Activated CD4-positive, CD25-positive, alpha-beta regulatory T cell treated with anti-CD3 and anti-CD28 coated beads, Interleukin-2, amount 50 U/mL, for 16 hours (primary cell): Measurements from ENCODE around the gene FAM217A.
"Not testable (repeated sequence)": the region's sequence is repeated elsewhere in the genome, so short reads cannot be mapped to it uniquely, and the experiment has no call there.

ENCODE experiments used
- DNase-seq: peaks from one replicate; pipeline ENCODE4 v3.0.0-alpha.2; 2020; ENCODE audit warnings: low read depth, low spot score

Gene FAM217A, protein sequence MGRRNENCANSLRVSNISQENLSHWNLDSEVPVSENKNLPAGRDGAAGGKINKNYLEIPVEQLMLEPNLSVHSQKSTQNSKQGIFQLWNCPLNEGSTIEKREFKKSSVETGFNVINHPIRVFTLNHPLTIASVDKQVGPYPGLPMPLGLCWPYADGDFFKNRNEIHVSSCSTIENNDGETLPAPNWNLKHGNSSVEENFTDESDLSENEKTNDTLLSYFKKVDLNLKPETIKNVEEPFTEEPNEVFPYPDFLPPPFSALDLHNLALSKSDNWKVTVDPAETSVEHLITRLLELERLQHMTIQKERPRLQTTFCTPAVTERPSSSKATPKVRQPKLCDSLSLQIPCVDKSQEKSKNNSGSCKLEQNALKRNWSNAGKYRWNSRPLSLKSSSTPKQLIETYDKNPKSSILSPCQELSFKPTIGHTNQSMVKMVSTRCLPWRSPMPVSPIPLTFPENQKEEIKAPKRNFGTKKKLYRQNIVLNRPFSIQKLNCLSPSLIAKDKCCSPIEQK

DNA sequence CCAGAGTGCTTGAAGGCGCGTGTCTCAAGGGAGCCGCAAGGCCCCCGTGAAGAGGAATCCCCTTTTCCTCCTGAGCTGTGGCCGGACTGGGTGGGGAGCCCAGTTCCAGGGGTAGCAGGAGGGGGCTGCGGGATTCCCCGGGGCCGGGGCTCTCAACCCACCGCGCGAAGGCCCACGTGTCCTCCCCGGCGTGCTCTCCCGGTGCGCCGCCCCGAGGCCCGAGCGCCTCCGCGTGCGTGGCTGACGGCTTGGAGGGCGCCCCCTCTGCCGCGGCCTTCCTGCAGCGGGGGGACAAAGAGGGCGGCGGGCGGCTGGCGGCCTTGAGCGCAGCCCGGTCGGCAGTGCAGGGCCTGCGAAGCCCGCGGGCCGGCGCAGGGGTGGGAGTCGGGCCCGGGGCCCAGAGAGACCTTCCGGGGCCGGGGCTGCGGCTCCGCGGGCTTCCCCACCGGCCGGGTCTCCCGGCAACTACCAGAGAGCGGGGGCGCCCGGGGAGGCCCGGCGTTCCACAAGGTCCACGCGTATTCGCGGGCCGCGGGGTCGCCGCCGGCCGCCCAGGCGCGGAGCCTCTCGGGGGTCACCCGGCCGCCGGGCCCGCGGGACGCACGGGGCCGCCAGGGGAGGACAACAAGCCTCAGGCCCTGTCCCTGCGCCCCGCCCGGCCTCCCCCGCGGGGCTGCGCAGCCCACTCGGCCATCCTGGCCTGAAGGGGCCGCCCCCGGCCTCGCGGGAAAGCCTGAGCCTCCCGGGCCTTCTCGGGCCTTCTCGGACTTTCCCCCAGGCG lies at the start of gene FAM217A:
TSS of gene FAM217A (minus strand) at position 447 of the 781 bp plus-strand sequence. CDS start 1,723 bp downstream, outside the sequence.
- DNase-seq, result no peak

DNA sequence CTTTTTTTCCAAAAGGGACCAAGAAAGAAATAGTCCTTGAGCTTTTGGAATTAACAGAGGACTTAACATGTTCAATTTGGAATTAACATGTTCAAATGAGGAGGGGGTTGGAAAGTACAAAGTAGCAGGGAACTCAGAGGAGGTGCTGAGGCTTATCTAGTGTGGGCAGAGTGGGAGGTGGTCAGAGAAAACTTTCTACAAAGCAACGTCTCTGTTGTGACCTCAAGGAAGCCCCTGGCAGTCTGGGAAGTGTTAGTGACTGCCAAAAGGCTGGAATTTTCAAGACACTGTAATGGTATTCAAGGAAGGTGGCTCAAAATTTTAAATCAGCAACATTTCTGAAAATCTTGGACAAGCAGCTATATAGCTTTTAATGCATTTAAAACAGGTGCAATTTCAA lies 49.1 kb upstream of the FAM217A start:
- no peak for DNase-seq

DNA sequence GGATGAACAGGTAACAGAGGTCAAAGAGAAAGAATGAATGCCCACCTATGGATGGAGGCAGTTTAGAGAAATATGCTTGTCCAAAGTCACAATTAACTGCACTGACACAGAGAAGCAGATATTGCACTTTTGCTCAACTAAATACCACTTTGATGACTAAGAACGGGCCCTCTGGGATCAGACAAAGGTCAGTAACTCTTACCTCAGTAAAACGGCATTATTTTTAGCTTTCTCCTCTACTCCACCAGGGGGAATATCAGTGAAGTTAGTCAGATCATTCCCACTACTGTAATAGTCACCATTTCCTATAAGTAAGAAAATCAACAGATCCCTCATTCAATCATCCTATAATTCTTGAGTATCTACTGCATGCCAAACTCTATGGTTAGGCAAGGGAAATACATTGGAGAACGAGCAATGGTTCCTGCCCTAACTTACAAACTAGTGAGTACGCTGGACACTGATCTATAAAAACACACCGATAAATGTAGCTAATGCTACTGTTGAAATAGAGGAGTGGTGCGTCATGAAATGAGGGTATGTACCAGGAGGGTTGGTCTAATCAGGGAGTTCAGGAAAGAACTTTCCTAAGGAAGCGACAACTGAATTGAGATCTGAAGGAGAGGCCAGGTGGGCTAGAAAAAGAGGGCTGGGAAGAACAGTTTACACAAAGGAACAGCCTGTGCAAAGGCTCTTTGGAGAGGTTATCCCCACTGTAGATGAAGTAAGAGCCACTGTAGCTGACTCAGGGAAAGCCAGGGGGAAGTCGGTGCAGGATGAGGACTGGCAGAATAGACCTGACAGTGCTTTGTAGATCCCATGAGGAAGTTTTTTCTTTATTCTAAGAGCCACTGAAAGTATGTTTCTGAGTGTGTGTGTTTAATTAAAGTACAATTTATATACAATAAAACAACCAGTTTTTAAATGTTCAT lies 47.3 kb upstream of the FAM217A start:
- no peak for DNase-seq

DNA sequence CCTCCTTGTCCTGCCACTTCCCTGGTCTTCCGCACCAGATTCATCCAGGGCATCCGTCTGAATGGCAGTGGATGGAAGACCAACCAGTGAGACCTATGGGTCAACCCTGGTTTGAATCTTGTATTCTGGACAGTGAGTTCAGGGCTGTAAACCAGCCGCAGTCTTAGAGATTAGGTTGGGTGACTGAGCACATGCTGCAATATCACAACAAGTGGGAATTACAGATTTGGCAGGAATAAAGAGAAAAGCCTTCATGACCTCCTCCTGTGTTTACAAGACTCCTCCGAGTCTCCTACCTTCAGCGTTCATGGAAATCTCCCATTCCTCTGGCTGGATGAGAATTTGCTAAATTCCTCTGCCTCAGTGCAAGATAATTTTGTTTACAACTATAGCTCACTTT lies 46.6 kb upstream of the FAM217A start:
- no peak for DNase-seq

DNA sequence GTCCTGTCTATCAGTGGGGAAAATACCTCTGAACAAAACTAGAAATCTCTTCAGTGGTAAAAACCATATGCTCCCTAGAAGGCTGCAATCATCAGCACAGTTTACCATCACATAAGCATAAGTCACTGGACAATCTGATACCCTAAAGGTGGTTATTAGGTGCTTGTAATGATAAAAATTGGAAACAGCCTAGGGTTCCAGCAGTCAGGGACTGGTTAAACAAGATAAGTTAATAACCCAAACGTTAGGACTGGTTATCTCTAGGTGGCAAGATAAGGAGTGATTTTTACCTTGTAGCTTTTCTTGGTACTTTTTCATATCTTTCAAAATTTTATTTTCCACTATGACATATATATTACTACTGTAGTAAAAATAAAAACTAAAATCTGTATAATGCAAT lies 45.4 kb upstream of the FAM217A start:
- no peak for DNase-seq

DNA sequence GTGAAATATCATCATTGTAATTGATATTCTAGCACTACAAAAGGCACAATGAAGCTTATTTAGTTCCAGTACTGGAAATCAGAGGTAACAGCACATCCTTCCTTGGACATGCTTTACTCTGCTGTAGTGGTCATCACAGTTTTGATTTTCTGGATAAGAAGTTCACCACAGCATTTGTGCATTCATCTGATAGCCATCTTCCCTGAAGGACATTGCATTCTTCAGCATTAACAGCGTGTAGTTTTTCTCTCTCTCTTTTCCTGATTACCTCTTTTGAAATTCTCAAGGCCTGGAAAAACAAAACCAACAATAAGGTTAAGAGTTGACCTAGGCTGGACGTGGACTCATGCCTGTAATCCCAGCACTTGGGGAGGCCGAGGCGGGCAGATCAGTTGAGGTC lies 36.8 kb upstream of the FAM217A start:
- DNase-seq, result no peak

DNA sequence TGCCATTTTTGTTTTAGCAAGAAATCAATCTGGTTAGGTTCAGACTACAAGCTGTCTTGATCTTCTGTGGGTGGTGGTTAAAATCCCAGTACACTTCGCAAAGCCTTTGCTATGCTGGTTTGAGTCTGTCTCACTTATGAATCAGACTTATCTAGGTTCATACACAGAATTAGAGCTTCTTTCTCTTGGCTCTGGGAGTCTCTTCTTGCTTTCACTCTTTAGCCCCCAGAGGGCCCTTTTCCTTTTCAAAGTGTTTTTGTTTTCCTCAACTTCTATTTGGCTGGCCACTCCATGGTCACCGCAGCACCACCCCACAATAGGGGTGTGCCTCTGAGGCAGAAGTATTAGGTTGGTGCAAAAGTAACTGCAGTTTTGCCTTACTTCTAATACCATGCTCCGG lies 35.2 kb upstream of the FAM217A start:
- no peak for DNase-seq

DNA sequence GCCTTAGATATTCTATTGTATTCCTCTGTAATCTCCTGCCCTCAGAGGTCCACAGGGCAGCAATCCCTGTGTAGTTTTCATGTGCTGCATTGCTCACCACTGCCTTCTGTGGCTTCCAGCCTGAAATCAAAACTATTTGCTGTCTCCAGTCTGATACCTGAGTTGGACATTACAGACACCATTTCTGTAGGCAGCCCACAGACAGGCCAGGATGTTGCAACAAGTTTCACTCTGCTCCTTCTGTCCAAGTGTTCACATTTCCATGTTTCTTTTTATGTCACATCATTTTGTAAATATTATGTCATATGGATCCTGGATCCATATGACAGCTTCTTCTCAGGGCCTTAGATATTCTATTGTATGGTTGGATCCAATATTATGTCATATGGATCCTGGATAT lies 34.7 kb upstream of the FAM217A start:
- no peak for DNase-seq

DNA sequence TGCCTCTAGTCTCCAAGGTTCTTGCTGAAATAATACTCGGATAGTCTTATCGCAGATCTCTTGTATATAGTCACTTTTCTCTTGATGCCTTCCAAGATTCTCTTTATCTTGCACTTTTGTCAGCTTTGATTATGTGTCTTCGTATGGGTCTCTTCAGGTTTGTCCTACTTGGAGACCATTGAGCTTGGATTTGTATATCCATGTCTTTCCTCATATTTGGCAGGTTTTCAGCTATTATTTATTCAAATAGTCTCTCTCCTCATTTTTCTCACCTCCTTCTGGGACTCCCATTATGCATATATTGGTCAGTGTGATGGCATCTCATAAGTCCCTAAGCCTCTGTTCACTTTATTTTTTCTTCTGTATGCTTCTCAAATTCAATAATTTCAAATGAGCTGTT lies 33.4 kb upstream of the FAM217A start:
- DNase-seq, result no peak

DNA sequence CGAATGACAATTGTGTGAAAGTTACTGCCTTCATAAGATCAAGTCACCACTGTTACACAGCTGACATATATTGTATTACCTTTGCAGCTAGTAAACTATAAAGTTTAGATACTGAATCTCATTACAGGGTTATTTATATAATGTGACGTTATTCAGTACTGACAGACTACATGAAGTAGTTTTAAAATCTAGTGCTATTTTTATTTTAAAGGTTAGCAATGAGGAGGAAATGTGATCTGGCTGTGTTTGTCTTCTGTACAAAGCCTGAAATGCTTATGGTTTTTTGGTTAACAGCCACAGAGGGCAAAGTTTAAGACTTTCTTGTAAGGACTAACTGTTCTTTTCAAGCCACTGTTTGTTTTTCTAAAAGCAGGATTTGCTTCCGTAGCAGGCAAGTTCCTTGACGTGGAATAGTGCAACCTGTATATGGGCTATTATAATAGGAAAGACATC lies 30.5 kb upstream of the FAM217A start:
- DNase-seq, result not testable (repeated sequence)

DNA sequence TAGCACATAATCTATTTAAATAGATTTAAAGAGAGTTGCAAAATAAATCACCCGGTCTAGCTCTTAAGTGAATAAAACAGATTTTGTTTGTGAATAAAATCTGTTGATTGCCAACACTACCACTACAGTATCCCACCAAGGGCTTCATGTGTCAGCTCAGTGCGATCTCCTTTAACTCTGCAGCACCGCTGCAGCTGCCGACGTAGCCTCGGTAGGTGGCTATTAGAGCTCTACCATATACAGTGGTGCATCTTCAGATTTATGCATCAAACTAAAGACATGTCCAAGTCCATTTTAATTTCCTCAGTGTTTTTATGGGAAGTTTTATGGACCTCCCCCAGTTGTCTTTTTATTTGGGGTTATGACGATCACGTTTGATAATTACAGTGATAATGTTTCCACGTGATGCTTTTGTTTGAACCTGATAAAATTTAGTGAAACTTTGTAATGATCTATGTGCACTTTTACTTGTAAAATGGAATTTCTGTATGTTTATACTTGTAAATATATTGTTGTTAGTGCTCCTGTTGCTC lies 29.7 kb upstream of the FAM217A start:
- DNase-seq, result no peak

DNA sequence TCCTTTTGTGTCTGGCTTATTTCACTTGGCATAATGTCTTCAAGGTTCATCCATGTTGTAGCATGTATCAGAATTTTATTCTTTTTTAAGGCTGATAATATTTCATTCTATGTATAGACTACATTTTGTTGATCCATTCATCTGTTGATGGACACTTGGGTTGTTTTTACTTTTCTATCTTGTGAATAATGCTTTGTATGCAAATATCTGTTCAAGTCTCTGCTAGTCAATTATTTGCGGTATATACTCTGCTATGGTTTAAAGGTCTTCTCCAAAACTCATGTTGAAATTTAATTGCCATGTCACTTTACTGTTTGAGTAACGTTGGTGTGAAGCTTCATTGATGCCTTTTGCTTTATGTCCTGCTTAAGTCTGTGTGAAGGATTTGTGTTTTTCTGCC lies 28.9 kb upstream of the FAM217A start:
- DNase-seq, result no peak

DNA sequence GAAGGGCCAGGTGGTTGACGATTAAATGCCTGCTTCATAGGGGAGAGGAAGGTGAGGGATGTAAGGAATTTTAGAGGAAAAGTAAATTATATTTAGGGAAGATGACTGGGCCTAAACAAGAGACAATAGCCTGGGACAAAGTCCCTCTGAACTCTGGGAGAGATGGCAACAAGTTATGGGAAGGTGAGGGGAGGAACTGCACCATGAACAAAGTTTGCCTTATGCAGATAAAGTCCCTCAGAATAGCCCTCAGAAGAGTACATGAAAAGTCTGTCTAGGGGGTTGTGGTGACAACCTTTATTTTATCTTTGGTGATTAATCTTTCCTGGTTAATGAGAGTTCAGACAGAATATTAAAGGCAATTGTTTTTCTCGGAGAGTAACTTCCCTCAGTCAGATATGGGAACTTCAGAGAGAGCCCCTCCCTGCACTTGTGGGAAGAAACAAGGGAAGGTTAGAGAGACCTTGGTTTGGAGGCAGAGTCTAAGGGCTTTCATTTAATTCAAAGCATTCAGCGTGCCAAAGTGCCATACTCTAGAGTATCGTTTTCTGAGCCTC lies 27.1 kb upstream of the FAM217A start:
- no peak for DNase-seq

DNA sequence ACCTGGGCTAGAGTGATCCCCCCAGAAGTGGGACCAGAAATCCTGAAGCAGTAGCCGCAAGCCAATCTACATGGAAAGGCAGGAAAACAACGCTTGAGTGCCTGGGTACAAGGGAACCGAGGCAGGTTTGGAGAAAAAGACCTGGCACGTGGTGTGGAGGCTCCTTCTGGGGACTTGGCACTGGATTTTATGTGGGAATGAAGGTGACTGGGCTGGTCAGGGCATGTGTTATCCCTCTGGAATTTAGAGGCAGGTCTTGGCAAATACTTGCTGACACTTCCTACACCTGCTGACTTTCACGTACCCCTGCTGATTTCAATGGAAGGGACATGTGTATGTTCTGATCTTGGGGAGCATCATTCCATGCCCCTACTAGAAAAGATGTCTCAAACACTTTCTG lies 25.0 kb upstream of the FAM217A start:
- DNase-seq, result no peak

DNA sequence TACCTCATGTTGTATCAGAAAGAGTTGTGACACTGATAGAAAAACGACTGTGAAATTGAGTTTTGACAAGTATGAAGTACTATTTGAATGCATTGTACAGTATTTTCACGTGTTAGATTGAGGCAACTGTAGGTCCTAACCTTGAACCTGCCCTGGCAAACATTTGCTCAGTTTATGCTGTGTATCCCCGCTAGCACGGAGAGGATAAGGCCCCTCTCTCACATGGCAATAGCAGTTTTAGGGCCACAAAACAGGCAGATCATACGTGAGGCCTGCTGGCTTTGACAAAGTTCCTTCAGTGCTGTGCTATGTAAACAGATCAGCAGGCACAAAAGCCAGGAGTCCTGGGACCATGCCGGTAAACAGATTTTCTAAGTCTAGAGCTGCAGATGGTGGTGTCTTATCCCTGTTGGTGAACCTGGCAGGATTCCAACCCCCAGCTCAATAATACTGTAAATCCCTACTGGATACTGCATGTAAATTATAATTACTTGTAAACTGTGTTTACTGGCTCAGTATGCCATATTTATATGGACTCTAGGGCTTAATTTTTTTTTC lies 23.8 kb upstream of the FAM217A start:
- no peak for DNase-seq

DNA sequence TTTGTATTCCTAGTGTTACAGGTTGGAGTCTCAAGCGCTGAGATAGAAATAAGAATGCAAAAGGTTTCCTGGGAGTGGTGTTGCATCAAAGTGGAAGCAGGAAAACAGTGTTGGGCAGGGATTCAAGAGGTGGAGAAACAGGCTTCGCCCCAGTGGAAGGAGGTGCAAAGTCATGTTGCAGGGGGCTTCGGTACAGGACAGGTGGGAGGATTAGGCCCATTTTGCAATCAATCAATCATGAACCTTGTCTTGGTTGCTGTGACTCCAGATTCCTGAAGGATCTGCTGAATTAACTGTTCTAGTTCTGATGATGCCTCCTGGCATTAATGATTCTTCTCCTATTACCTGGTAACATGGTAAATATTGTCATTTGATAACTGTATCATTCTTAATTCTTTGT lies 22.4 kb upstream of the FAM217A start:
- no peak for DNase-seq

DNA sequence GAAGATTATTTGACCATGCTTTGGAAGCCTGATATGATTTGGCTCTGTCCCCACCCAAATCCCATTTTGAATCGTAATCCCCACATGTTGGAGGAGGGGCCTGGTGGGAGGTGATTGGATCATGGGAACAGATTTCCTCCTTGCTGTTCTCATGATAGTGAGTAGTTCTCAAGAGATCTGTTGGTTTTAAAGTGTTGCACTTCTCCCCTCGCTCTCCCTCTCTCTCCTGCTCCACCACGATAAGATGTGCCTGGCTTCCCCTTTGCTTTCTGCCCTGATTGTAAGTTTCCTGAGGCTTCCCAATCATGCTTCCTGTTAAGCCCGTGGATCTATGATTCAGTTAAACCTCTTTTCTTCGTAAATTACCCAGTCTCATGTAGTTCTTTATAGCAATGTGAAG lies 21.7 kb upstream of the FAM217A start:
- no peak for DNase-seq

DNA sequence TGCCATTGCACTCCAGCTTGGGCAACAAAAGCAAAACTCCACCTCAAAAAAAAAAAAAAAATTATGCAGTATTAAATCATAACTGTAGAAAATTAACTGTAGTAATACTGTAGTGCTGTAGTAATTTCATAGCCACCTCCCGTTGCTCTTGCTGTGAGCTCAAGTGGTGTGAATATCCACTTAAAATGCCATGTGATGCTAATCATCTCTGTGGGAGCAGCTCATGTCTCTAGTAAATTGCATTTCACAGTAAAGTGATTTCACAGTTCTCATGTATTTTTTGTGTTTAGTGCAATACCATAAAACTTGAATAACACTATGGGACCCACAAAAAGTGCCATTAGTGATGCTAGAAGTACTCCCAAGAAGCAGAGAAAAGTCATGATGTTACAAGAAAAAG lies 14.4 kb upstream of the FAM217A start:
- DNase-seq, result no peak

DNA sequence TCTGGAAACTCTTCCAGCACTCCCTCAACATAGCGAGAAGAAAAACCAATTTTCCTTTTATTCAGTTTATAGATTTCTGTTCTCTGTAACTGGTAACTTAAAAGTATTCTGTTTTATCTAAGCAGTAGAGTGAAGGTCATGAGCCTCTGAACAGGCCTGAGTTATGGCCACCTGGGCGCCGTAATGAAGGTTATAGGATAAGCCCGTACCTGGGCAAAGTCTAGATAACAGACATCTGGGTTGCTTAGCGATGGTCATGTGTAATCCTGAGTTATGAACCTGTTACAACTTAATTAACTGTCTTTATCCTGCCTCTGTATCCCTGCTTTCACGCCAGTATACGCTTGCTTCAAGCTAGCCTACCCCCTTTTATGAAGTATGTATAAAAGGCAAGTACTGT lies 13.0 kb upstream of the FAM217A start:
- no peak for DNase-seq

DNA sequence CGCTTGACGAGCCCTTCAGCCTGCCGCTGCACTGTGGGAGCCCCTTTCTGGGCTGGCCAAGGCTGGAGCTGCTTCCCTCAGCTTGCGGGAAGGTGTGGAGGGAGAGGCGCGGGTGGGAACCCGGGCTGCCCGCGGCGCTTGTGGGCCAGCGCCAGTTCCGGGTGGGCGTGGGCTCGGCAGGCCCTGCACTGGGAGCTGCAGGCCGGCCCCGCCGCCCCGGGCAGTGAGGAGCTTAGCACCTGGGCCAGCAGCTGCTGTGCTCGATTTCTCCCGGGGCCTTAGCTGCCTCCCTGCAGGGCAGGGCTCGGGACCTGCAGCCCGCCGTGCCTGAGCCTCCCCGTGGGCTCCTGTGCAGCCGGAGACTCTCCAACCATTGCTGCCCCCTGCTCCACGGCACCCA lies 11.1 kb upstream of the FAM217A start:
- DNase-seq, result not testable (repeated sequence)

DNA sequence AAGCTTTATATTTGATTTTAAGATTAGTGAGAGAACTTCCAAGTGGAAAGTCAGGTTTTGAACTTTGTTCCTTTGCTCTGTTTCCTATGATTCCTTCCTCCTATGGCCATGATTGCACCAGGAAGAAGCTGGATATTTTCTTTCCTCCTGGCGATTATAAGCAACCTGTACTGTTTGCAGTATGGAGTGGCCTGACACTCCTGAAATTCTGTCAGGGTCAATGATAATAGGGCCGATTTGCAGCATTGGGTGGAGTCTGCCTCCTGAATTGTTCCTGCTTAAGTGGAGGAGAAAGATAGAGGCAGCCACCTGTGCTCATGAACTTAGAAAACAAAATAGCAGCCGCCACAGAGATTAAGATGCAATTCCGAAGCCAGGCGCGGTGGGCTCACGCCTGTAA lies 9.8 kb upstream of the FAM217A start:
- no peak for DNase-seq
